HCT116 (cell line): ENCODE measurements around the gene MBD3. TPM values are rescaled to one million over a fixed set of nuclear protein-coding genes. Genes with fewer than 3 reads are reported as not detected.

Source experiments
- ATAC-seq: fragments of 200-7000 bp; cut with Tn5 transposase; 2 replicates; pipeline ENCODE4 v1.9.1; 2020; ENCODE audit warnings: mild to moderate bottlenecking, moderate library complexity
- BruUV-seq: library from RNA; stranded (reverse); fragments of 400-500 nt; replicated peaks from 2 replicates; lab custom pipeline; 2021; lab: Mats Ljungman, UMichigan
- CTCF ChIA-PET: fragments of 300-600 bp; sonication (Branson Sonifier 250); formaldehyde crosslinking; loops from one replicate; lab custom pipeline; 2021; ENCODE audit warnings: antibody characterized with exemption; lab: Charles Lee
- POLR2A ChIA-PET: fragments of 300-600, 350-600 bp; sonication (Branson Sonifier 250); formaldehyde crosslinking; loops from one replicate; lab custom pipeline; 2021; ENCODE audit warnings: antibody characterized with exemption; lab: Charles Lee
- RAD21 ChIA-PET, 2 experiments: fragments of 300-600 bp; sonication (Branson Sonifier 250); formaldehyde crosslinking; loops; one replicate each; lab custom pipeline; 2023; ENCODE audit warnings: low total read pairs in 2 of 2; ENCODE audit not compliant: uncharacterized antibody in 2 of 2, unreplicated experiment in 2 of 2, low non-redundant PET in 1 of 2; lab: Charles Lee
- DNase-seq: peaks from one replicate; pipeline ENCODE4 v3.0.0-alpha.2; 2010; ENCODE audit warnings: low read depth, low spot score
- H2AFZ ChIP-seq: fragments of 200-600 bp; shearing (Covaris generic), sonication (generic); 2 replicates; pipeline ENCODE4 v1.6.1; 2017; ENCODE audit warnings: low read depth, mixed run types, mixed read lengths, antibody characterized with exemption, low read length; ENCODE audit not compliant: poor library complexity, severe bottlenecking
- H3K27ac ChIP-seq: 2 replicates; pipeline ENCODE4 v1.5.1; 2012; ENCODE audit warnings: low read depth, low read length
- H3K27me3 ChIP-seq: fragments of 200-600 bp; sonication (generic); 2 replicates; pipeline ENCODE4 v1.6.1; 2016; ENCODE audit warnings: mixed run types, low read length, mixed read lengths; ENCODE audit not compliant: insufficient read depth
- H3K36me3 ChIP-seq, 2 experiments: fragments of 200-500 bp in 1 of 2; fragments of 200-600 bp in 1 of 2; sonication (Bioruptor generic) in 1 of 2; sonication (generic) in 1 of 2; 2 replicates each; pipeline versions ENCODE4 v1.5.1 to v1.6.1; 2014 to 2016; ENCODE audit warnings: low read length in 2 of 2, inconsistent platforms in 1 of 2, mixed read lengths in 1 of 2, mixed run types in 1 of 2; ENCODE audit not compliant: insufficient read depth in 2 of 2, control insufficient read depth in 1 of 2
- H3K4me1 ChIP-seq, 2 experiments: fragments of 200-600 bp in 1 of 2; sonication (generic) in 1 of 2; 2 replicates each; pipeline versions ENCODE4 v1.5.1 to v1.6.1; 2012 to 2017; ENCODE audit warnings: low read length in 2 of 2, inconsistent platforms in 1 of 2, mild to moderate bottlenecking in 1 of 2, mixed read lengths in 1 of 2, mixed run types in 1 of 2, moderate library complexity in 1 of 2; ENCODE audit not compliant: insufficient read depth in 2 of 2, control insufficient read depth in 1 of 2
- H3K4me2 ChIP-seq: fragments of 200-600 bp; sonication (generic); 2 replicates; pipeline ENCODE4 v1.6.1; 2017; ENCODE audit warnings: mixed run types, low read length, mixed read lengths
- H3K4me3 ChIP-seq, 2 experiments: fragments of 200-600 bp in 1 of 2; sonication (generic) in 1 of 2; replicated peaks in 1 of 2; 2 replicates each; pipeline ENCODE4 v1.5.1; 2011 to 2016; ENCODE audit warnings: low read length in 2 of 2, control low read depth in 1 of 2, low read depth in 1 of 2, mild to moderate bottlenecking in 1 of 2, mixed read lengths in 1 of 2, mixed run types in 1 of 2
- H3K79me2 ChIP-seq: fragments of 200-600 bp; sonication (generic); 2 replicates; pipeline ENCODE4 v1.6.1; 2017; ENCODE audit warnings: mild to moderate bottlenecking, mixed run types, low read length, moderate library complexity, mixed read lengths; ENCODE audit not compliant: insufficient read depth
- H3K9ac ChIP-seq: fragments of 200-600 bp; sonication (generic); 2 replicates; pipeline ENCODE4 v1.6.1; 2016; ENCODE audit warnings: low read length, mixed read lengths
- H3K9me2 ChIP-seq: fragments of 200-600 bp; sonication (generic), shearing (Covaris generic); 2 replicates; pipeline ENCODE4 v1.6.1; 2017; ENCODE audit warnings: mixed run types, mild to moderate bottlenecking, moderate library complexity; ENCODE audit not compliant: insufficient read depth
- H3K9me3 ChIP-seq, 2 experiments: fragments of 200-500 bp in 1 of 2; fragments of 200-600 bp in 1 of 2; sonication (Bioruptor generic) in 1 of 2; sonication (generic) in 1 of 2; 2 replicates each; pipeline ENCODE4 v1.6.1; 2014 to 2017; ENCODE audit warnings: low read length in 2 of 2, mixed read lengths in 2 of 2, inconsistent platforms in 1 of 2, low read depth in 1 of 2, mild to moderate bottlenecking in 1 of 2, mixed run types in 1 of 2, moderate library complexity in 1 of 2; ENCODE audit not compliant: control insufficient read depth in 1 of 2, insufficient read depth in 1 of 2
- H4K20me1 ChIP-seq: fragments of 200-600 bp; sonication (generic), shearing (Covaris generic); 2 replicates; pipeline ENCODE4 v1.6.1; 2017; ENCODE audit warnings: mixed run types, mild to moderate bottlenecking, moderate library complexity; ENCODE audit not compliant: insufficient read depth
- CBX3 ChIP-seq: IDR thresholded peaks from 2 replicates; pipeline ENCODE4 v1.6.1; 2012; ENCODE audit warnings: low read depth
- CEBPB ChIP-seq: IDR thresholded peaks from 2 replicates; pipeline ENCODE4 v1.6.1; 2012; ENCODE audit warnings: low read depth
- ELF1 ChIP-seq: IDR thresholded peaks from 2 replicates; pipeline ENCODE4 v1.6.1; 2012; ENCODE audit warnings: low read depth, borderline replicate concordance
- EZH2 ChIP-seq: fragments of 200-600 bp; sonication (generic); IDR thresholded peaks from 2 replicates; pipeline ENCODE4 v1.6.1; 2017; ENCODE audit warnings: antibody characterized with exemption, mixed run types
- EZH2phosphoT487 ChIP-seq: fragments of 200-600 bp; IDR thresholded peaks from 2 replicates; pipeline ENCODE4 v1.6.1; 2018; ENCODE audit warnings: antibody characterized with exemption, borderline replicate concordance
- FOSL1 ChIP-seq: IDR thresholded peaks from 2 replicates; pipeline ENCODE4 v1.6.1; 2012; ENCODE audit warnings: low read depth
- JUND ChIP-seq: IDR thresholded peaks from 2 replicates; pipeline ENCODE4 v1.6.1; 2012
- POLR2A ChIP-seq: IDR thresholded peaks from 2 replicates; pipeline ENCODE4 v1.7.0; 2011; ENCODE audit warnings: borderline replicate concordance; ENCODE audit not compliant: insufficient read depth, insufficient read length; ENCODE audit errors: extremely low read depth
- POLR2AphosphoS5 ChIP-seq: IDR thresholded peaks from 2 replicates; pipeline ENCODE4 v1.6.1; 2011; ENCODE audit warnings: mild to moderate bottlenecking, low read depth, low read length, moderate library complexity
- SIN3A ChIP-seq: IDR thresholded peaks from 2 replicates; pipeline ENCODE4 v1.6.1; 2012; ENCODE audit warnings: low read depth
- SP1 ChIP-seq: IDR thresholded peaks from 2 replicates; pipeline ENCODE4 v1.6.1; 2012; ENCODE audit warnings: low read depth
- SRF ChIP-seq: IDR thresholded peaks from 2 replicates; pipeline ENCODE4 v1.6.1; 2012; ENCODE audit warnings: low read depth
- TCF7L2 ChIP-seq: IDR thresholded peaks from 2 replicates; pipeline ENCODE4 v1.7.0; 2011; ENCODE audit warnings: borderline replicate concordance, inconsistent platforms; ENCODE audit not compliant: insufficient read depth, insufficient read length; ENCODE audit errors: extremely low read depth
- YY1 ChIP-seq: IDR thresholded peaks from 2 replicates; pipeline ENCODE4 v1.6.1; 2011; ENCODE audit warnings: low read length, low read depth, moderate library complexity, mild to moderate bottlenecking; ENCODE audit not compliant: insufficient replicate concordance; ENCODE audit errors: extremely low read depth
- ZNF274 ChIP-seq: fragments of 200-500 bp; sonication (Bioruptor generic); IDR thresholded peaks from 2 replicates; pipeline ENCODE4 v1.6.1; 2014; ENCODE audit warnings: mild to moderate bottlenecking, low read depth, low read length, inconsistent platforms
- intact Hi-C: fragments of 100-400 bp; cut with micrococcal nuclease; formaldehyde crosslinking; loops from 2 replicates; pipeline ENCODE4 v1.10.0; 2022
- total RNA-seq: library from RNA; stranded (reverse); gene quantifications from one replicate; pipeline ENCODE4 v1.2.1, GENCODE V29; 2021; ENCODE audit not compliant: unreplicated experiment
- TF ChIP-seq, protein P1 (sequence below): IDR thresholded peaks from 2 replicates; pipeline ENCODE4 v1.6.1; 2012
- TF ChIP-seq, protein P2 (sequence below): IDR thresholded peaks from 2 replicates; pipeline ENCODE4 v1.6.1; 2012; ENCODE audit warnings: low read depth
- TF ChIP-seq, protein P3 (sequence below): IDR thresholded peaks from 2 replicates; pipeline ENCODE4 v1.6.1; 2011; ENCODE audit warnings: mild to moderate bottlenecking, low read length, moderate library complexity; ENCODE audit not compliant: insufficient replicate concordance; ENCODE audit errors: extremely low read depth
- TF ChIP-seq, protein P4 (sequence below): IDR thresholded peaks from 2 replicates; pipeline ENCODE4 v1.6.1; 2012
- TF ChIP-seq, protein P5 (sequence below), 3 experiments: fragments of 200-600 bp in 1 of 3; sonication (generic) in 1 of 3; IDR thresholded peaks in 2 of 3; conservative IDR thresholded peaks in 1 of 3; 2 replicates each; pipeline ENCODE4 v1.5.1; 2012 to 2017; ENCODE audit warnings: low read depth in 2 of 3, low read length in 2 of 3, antibody characterized with exemption in 1 of 3, borderline replicate concordance in 1 of 3, control low read depth in 1 of 3, mild to moderate bottlenecking in 1 of 3, mixed read lengths in 1 of 3, mixed run types in 1 of 3, moderate library complexity in 1 of 3; ENCODE audit not compliant: insufficient read depth in 1 of 3

MBD3 gene
- total RNA-seq, 1 experiment from 2014 or later = 85.7 TPM

DNA sequence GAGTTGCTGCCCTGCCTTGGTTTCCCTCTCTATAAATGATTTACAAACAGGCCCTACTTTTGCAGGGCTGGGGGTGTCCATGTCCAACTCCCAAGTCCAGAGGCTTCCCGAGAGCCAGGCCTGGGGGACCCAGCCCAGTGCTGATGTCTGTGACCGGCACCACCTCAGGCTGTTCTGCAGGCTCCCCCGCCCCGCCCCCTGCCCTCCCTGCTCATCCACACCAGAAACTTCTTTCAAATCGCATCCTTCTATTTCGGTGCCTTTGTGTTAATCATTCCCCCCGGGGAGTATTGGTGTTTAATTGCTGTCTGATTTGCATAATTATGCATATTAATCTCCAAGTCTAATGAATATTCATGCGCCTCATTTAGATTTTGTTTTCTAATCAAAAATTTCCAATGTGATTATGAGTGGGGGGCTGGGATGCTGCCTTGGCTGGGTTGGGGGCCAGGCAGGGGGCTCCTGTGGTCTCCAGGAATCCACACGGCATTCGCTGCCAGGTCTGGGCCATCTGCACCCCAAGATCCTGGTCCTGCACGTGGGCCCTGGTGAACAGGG lies 40.7 kb upstream of the MBD3 start:
- no peak overlapping the region for H3K27ac ChIP-seq
- ATAC-seq (no peak), DNase-seq (no peak)
- RAD21 ChIA-PET = no interaction called here
- H3K4me2 ChIP-seq = no peak overlapping the region
- POLR2A ChIA-PET = no interaction called here
- CTCF ChIA-PET = no interaction called here
- peaks cover 17 to 46% of the 10 kb centered on the region in 2 experiments; a peak in 3 of 4 replicates for H3K36me3 ChIP-seq
- H3K4me3 ChIP-seq = no peak overlapping the region
- no peak for TF ChIP-seq ZNF274
- TF ChIP-seq SP1 = no peak
- no peak for TF ChIP-seq EZH2phosphoT487
- TF ChIP-seq, protein P1, sequence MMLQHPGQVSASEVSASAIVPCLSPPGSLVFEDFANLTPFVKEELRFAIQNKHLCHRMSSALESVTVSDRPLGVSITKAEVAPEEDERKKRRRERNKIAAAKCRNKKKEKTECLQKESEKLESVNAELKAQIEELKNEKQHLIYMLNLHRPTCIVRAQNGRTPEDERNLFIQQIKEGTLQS = no peak
- TF ChIP-seq EZH2 = no peak
- no peak for TF ChIP-seq POLR2A
- TF ChIP-seq CEBPB = no peak
- TF ChIP-seq CBX3 = no peak
- TF ChIP-seq, protein P2, sequence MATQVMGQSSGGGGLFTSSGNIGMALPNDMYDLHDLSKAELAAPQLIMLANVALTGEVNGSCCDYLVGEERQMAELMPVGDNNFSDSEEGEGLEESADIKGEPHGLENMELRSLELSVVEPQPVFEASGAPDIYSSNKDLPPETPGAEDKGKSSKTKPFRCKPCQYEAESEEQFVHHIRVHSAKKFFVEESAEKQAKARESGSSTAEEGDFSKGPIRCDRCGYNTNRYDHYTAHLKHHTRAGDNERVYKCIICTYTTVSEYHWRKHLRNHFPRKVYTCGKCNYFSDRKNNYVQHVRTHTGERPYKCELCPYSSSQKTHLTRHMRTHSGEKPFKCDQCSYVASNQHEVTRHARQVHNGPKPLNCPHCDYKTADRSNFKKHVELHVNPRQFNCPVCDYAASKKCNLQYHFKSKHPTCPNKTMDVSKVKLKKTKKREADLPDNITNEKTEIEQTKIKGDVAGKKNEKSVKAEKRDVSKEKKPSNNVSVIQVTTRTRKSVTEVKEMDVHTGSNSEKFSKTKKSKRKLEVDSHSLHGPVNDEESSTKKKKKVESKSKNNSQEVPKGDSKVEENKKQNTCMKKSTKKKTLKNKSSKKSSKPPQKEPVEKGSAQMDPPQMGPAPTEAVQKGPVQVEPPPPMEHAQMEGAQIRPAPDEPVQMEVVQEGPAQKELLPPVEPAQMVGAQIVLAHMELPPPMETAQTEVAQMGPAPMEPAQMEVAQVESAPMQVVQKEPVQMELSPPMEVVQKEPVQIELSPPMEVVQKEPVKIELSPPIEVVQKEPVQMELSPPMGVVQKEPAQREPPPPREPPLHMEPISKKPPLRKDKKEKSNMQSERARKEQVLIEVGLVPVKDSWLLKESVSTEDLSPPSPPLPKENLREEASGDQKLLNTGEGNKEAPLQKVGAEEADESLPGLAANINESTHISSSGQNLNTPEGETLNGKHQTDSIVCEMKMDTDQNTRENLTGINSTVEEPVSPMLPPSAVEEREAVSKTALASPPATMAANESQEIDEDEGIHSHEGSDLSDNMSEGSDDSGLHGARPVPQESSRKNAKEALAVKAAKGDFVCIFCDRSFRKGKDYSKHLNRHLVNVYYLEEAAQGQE = no peak
- no peak for TF ChIP-seq YY1
- no peak for TF ChIP-seq POLR2AphosphoS5
- TF ChIP-seq SRF = no peak
- TF ChIP-seq ELF1 = no peak
- no peak for TF ChIP-seq SIN3A
- TF ChIP-seq FOSL1 = no peak
- TF ChIP-seq TCF7L2 = no peak
- TF ChIP-seq, protein P3, sequence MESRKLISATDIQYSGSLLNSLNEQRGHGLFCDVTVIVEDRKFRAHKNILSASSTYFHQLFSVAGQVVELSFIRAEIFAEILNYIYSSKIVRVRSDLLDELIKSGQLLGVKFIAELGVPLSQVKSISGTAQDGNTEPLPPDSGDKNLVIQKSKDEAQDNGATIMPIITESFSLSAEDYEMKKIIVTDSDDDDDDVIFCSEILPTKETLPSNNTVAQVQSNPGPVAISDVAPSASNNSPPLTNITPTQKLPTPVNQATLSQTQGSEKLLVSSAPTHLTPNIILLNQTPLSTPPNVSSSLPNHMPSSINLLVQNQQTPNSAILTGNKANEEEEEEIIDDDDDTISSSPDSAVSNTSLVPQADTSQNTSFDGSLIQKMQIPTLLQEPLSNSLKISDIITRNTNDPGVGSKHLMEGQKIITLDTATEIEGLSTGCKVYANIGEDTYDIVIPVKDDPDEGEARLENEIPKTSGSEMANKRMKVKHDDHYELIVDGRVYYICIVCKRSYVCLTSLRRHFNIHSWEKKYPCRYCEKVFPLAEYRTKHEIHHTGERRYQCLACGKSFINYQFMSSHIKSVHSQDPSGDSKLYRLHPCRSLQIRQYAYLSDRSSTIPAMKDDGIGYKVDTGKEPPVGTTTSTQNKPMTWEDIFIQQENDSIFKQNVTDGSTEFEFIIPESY = no peak
- TF ChIP-seq, protein P4, sequence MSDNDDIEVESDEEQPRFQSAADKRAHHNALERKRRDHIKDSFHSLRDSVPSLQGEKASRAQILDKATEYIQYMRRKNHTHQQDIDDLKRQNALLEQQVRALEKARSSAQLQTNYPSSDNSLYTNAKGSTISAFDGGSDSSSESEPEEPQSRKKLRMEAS = no peak
- TF ChIP-seq, protein P5, sequence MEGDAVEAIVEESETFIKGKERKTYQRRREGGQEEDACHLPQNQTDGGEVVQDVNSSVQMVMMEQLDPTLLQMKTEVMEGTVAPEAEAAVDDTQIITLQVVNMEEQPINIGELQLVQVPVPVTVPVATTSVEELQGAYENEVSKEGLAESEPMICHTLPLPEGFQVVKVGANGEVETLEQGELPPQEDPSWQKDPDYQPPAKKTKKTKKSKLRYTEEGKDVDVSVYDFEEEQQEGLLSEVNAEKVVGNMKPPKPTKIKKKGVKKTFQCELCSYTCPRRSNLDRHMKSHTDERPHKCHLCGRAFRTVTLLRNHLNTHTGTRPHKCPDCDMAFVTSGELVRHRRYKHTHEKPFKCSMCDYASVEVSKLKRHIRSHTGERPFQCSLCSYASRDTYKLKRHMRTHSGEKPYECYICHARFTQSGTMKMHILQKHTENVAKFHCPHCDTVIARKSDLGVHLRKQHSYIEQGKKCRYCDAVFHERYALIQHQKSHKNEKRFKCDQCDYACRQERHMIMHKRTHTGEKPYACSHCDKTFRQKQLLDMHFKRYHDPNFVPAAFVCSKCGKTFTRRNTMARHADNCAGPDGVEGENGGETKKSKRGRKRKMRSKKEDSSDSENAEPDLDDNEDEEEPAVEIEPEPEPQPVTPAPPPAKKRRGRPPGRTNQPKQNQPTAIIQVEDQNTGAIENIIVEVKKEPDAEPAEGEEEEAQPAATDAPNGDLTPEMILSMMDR (IDR thresholded peaks at IDR 0.05 in 2 of 3, conservative IDR thresholded peaks at IDR 0.05 in 1 of 3; ENCODE audit: borderline replicate concordance in 1 of 3, insufficient read depth in 1 of 3, low read depth in 2 of 3, low read length in 2 of 3) = no peak
- no peak for TF ChIP-seq JUND
- no TSS peak for BruUV-seq
- intact Hi-C loops = no loop called here
- no peak overlapping the region for H3K9ac ChIP-seq
- H2AFZ ChIP-seq = no peak overlapping the region
- peaks cover 53% of the 10 kb centered on the region for H3K79me2 ChIP-seq
- no peaks in the 10 kb centered on the region for H3K9me2 ChIP-seq
- H3K9me3 ChIP-seq = no peaks in the 10 kb centered on the region
- H4K20me1 ChIP-seq = no peaks in the 10 kb centered on the region
- peaks cover 0 to 9% of the 10 kb centered on the region in 2 experiments; a peak in 2 of 4 replicates for H3K4me1 ChIP-seq
- no peaks in the 10 kb centered on the region for H3K27me3 ChIP-seq
